GM21576 (cell line): ENCODE measurements around the gene FAM117B.
"Not testable (repeated sequence)": the region's sequence is repeated elsewhere in the genome, so short reads cannot be mapped to it uniquely, and the experiment has no call there.

Experiments used
- ATAC-seq: cut with Tn5 transposase; IDR thresholded peaks from one replicate; pipeline ENCODE4 v1.9.1; 2021; ENCODE audit warnings: mild to moderate bottlenecking, moderate library complexity; ENCODE audit not compliant: unreplicated experiment

FAM117B gene

DNA sequence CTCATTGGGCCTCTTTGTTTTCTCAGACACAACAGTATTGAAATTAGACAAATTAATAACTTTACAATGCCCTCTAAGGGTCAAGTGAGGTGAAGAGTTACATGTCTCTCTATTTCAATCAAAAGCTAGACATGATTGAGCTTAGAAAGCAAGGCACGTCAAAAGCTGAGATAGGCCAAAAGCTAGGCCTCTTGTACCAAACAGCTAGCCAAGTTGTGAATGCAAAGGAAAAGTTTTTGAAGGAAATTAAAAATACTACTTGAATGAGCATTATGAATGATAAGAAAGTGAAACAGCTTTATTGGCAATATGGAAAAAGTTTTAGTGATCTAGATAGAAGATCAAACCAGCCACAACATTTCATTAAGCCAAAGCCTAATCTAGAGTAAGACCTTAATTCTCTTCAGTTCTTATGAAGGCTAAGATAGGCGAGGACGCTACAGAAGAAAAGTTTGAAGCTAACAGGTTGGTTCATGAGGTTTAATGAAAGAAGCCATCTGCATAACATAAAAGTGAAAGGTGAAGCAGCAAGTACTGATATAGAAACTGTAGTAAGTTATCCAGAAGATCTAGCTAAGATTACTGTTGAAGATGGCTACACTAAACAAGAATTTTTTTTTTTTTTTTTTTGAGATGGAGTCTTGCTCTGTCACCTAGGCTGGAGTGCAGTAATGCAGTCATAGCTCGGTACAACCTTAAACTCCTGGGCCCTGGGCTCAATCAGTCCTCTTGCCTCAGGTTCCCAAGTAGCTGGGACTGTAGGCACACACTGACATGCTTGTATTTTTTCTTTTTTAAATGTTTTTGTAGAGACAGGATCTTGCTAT, 65.5 kb downstream of the FAM117B start:
- no peak for ATAC-seq

GRCh38 chr2:202703091-202703490, 68.3 kb downstream of the FAM117B start:
- no peak for ATAC-seq

GRCh38 chr2:202704248-202704647, 69.5 kb downstream of the FAM117B start:
- no peak for ATAC-seq

- no peak for ATAC-seq
These were observed 70.8 kb downstream of the FAM117B start for GRCh38 chr2:202705446-202706020.

DNA sequence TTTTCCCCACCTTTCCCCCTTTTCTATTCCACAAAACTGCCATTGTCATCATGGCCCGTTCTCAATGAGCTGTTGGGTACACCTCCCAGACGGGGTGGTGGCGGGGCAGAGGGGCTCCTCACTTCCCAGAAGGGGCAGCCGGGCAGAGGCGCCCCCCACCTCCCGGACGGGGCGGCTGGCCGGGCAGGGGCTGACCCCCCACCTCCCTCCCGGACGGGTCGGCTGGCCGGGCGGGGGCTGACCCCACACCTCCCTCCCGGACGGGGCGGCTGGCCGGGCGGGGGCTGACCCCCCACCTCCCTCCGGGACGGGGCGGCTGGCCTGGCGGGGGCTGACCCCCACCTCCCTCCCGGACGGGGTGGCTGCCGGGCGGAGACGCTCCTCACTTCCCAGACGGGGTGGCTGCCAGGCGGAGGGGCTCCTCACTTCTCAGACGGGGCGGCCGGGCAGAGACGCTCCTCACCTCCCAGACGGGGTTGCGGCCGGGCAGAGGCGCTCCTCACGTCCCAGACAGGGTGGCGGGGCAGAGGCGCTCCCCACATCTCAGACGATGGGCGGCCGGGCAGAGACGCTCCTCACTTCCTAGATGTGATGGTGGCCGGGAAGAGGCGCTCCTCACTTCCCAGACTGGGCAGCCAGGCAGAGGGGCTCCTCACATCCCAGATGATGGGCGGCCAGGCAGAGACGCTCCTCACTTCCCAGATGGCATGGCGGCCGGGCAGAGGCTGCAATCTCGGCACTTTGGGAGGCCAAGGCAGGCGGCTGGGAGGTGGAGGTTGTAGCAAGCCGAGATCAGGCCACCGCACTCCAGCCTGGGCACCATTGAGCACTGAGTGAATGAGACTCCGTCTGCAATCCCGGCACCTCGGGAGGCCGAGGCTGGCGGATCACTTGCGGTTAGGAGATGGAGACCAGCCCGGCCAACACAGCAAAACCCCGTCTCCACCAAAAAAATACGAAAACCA, 80.5 kb downstream of the FAM117B start:
- not testable (repeated sequence) for ATAC-seq

DNA sequence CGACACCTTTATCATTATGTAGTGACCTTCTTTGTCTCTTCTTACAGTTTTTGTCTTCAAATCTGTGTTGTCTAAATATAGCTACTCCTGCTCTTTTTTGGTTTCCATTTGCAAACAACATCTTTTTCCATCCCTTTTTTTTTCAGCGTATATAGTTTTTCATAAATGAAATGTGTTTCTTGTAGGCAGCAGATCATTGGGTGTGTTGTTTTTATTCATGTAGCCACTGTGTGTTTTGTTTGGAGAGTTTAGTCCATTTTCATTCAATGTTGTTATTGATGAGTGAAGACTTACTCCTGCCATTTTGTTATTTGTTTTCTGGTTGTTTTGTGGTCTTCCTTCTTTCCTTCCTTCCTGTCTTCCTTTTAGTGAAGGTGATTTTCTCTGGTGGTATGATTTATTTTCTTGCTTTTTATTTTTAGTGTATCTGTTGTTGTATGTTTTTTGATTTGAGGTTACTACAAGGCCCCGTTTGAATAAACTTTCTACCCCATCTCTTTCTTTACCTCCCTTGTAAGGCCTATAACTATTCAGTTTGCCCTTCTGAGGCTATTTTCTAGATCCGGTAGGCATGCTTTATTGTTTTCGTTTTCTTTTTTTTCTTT, 81.4 kb downstream of the FAM117B start:
- no peak for ATAC-seq

DNA sequence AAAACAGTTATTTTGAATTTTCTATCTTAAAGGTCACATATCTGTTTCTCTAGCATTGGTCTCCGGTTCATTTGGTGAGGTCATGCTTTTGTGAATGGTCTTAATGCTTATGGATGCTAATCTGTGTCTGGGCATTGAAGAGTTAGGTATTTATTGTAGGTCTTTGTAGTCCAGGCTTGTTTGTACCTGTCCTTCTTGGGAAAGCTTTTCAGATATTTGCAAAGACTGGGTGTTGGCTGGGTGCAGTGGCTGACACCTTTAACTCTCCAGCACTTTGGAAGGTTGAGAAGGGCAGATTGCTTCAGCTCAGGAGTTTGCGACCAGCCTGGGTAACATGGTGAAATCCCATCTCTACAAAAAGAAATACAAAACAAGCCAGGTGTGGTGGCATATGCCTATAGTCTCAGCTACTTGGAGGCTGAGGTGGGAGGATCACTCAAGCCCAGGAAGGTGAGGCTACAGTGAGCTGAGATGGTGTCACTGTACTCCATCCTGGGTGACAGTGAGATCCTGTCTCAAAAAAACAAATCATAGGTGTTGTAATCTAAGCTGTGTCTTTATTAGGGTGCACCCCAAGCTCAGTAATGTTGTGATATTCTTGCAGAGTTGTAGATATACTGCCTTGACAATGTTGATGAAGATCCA, 82.3 kb downstream of the FAM117B start:
- ATAC-seq, result no peak

GRCh38 chr2:202717598-202718310, 83.0 kb downstream of the FAM117B start:
- ATAC-seq, result no peak

DNA sequence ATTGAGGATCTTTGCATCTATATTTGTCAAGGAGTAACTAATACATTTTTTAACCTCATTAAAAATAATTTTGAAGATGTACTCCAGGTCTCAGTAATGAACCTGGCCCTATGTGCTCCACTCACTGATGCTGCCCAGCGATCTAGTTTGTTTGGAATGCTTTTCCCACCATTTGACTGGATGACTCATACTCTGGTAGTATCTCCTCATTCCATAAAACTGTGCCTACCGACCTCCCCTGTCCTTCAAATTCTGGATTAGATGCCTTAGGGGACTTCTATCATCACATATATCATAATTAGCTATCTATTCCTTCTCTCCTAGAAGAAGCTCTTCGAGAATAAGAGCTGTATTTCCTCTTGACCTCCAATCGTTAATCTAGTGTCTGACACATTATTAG, 83.8 kb downstream of the FAM117B start:
- ATAC-seq, result no peak

GRCh38 chr2:202720226-202720625, 85.5 kb downstream of the FAM117B start:
- no peak for ATAC-seq

DNA sequence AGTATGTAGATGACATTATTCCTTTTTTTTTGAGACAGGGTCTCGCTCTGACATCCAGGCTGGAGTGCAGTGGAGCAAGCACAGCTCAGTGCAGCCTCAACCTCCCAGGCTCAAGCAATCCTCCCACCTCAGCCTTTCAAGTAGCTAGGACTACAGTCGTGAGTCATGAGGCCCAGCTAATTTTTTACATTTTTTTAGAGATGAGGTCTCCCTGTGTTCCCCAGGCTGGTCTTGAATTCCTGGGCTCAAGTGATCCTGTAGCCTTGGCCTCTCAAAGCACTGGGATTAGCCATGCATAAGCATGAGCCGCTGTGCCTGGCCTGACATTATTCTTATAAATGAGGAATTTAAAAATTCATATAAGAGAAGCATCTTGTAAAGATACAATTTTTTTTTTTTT, 86.9 kb downstream of the FAM117B start:
- no peak for ATAC-seq

- ATAC-seq, result no peak
These were observed 89.0 kb downstream of the FAM117B start for GRCh38 chr2:202723746-202724145.

- no peak for ATAC-seq
These were observed 91.3 kb downstream of the FAM117B start for GRCh38 chr2:202726070-202726469.

DNA sequence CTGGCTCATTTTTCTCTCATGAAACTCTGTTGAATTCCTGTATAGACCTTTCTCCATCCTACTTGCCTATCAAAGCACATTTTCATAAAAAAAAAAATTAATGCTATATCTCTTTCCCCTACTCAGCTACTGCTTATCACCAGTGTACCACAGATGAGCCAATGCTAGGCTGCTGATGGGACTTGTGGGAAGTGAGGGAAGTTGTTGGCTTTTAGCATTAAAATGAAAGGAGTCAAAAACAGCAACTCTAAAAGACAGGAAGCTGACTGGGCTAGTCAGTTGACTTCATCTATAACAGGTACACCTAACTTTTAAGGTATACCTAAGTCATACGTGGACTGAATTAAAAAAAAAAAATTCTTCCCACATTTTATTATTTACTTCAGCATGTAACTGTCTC, 102.1 kb downstream of the FAM117B start:
- no peak for ATAC-seq

DNA sequence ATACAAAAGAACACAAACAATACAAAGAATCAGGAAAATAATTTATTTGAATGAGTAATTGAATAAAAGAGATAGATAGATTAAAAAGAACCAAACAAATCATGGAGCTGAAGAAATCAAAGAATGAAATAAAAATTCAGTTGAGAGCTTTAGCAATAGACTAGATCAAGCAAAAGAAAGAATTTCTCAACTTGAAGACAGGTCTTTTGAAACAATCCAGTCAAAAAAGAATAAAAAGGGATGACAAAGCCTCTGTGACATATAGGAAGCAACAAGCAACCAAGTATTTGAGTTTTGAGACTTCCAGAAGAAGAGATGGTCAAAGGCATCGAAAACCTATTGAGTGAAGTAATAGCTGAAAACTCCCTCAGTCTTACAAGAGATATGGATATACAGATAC, 108.8 kb downstream of the FAM117B start:
- ATAC-seq, result no peak

DNA sequence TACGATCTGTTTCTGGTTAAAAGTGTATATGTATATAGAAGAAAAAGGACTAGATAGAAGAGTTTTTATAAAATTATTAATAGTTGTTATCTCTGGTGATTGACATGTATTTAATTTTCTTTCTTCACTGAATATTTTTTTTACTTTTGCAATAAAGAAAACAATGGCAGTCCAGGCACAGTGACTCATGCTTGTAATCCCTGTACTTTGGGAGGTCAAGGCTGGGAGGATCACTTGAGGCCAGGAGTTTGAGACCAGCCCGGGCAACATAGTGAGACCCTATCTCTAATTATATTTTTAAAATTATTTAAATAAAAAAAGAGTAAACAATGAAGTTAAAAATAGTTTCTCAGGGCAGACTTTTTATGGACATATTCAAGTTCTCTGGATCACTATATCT, 114.7 kb downstream of the FAM117B start:
- no peak for ATAC-seq

DNA sequence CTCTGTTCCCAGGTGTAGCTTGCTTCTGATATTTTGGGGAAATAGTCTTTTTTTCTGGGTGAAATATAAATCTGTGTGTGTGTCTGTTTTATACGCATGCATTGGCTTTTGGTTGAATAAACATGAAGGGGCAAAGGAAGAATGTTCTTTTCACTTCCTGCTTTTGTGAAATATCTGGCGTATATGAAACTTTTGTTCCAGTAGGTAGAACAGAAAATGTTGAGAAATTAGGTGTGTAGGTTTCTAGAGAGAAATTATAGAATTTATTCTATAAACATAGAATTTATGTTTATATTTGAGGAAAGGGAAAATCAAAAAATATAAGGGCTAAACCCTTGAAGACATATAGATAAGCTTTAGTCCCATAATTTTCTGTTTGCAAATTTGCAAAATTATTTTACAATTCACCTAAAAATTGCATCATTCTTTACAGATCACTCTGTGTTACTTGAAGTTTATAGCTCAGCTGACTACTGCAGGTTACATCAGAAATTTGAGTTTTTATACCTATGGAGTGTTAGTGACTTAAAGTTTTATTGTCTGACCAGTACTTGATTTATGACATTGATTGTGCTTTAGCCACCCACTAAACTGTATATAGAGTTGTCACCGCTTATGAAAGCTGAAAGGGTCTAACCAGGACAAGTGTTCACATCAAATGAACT, 116.1 kb downstream of the FAM117B start:
- ATAC-seq, result peak; percentile 67

DNA sequence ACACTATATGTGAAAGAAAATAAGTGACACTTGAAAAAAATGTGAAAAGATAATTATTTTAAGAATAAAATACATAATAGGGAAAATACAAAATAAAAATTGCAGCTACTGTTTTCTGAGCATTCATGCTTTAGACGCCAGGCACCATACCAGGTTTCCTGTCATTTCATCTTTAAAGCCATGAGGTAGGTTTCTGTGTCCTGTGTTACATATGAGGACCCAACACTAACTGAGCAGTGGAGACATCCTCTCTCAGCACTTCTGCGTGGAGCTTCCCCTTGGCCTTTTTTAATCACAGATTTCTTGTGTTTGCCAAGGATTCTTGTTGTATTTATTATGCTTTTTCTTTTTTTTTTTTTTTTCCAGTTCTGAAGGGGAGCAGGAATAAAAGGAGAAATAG, 117.3 kb downstream of the FAM117B start:
- ATAC-seq, result no peak

- ATAC-seq, result no peak
These were observed 120.2 kb downstream of the FAM117B start for GRCh38 chr2:202754936-202755335.
